ENCODE data around the gene TNFRSF25. TPM values are rescaled to one million over a fixed set of nuclear protein-coding genes. Genes with fewer than 3 reads are reported as not detected.

Gene TNFRSF25
- total RNA-seq, 4 donors from 2014 or later = 2.1 to 11.5 (median 5.7) TPM

DNA sequence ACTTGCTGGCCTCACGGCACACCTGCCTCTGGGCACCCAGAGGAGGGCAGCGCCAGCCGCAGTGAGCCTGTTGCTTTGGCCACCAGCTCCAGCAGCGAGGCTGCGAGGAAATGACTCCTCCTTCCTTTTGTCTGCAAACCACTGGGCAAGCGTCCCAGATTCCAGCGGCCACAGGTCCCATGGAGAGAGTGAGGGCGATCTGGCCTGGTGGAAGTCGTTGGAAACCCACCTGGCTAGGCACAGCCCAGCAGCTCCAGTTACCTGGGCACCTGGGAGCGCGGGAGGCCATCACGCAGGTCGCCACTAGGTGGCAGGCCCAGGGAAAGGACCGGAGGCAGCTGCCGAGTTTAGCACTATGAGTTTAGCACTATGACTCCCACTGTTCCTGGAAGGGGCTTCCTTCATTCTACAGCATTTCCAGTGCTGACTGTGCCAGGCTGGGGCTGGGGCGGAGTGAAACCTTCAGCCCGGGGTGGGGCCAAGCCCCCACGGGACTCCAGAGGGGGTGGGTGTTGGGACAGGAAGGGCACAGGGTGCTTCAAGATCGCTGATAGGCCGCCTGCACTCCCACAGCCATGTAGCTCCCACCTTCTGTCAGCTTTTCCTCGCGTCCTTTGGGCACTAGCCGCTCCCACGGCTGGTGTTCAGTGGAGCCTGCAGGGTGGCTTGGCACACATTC, 42.5 kb downstream of the TNFRSF25 start:
- TF ChIP-seq, protein P1, sequence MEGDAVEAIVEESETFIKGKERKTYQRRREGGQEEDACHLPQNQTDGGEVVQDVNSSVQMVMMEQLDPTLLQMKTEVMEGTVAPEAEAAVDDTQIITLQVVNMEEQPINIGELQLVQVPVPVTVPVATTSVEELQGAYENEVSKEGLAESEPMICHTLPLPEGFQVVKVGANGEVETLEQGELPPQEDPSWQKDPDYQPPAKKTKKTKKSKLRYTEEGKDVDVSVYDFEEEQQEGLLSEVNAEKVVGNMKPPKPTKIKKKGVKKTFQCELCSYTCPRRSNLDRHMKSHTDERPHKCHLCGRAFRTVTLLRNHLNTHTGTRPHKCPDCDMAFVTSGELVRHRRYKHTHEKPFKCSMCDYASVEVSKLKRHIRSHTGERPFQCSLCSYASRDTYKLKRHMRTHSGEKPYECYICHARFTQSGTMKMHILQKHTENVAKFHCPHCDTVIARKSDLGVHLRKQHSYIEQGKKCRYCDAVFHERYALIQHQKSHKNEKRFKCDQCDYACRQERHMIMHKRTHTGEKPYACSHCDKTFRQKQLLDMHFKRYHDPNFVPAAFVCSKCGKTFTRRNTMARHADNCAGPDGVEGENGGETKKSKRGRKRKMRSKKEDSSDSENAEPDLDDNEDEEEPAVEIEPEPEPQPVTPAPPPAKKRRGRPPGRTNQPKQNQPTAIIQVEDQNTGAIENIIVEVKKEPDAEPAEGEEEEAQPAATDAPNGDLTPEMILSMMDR (IDR thresholded peaks at IDR 0.05; ENCODE audit: low read depth) = no peak

DNA sequence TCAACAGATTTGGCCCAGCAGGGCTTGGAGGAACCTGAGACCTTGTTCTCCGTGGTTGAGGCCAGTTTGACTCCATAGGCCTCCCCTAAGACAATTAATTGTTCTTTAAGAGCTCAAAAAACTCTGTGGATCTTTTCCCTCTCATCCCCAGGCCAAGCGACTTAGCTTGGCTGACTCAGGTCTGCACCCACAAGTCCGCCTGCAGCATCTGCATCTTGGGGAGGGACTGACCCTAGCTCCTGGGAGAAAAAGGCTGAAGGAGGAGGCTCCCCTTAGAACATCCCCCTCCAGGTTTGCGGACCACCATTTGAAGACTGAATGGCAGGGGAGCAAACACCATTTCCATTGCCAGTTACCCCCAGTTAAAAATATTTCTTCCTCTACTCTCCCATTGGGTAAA, 44.7 kb downstream of the TNFRSF25 start:
- TF ChIP-seq, protein P1 (IDR thresholded peaks at IDR 0.05; ENCODE audit: low read depth) = no peak

DNA sequence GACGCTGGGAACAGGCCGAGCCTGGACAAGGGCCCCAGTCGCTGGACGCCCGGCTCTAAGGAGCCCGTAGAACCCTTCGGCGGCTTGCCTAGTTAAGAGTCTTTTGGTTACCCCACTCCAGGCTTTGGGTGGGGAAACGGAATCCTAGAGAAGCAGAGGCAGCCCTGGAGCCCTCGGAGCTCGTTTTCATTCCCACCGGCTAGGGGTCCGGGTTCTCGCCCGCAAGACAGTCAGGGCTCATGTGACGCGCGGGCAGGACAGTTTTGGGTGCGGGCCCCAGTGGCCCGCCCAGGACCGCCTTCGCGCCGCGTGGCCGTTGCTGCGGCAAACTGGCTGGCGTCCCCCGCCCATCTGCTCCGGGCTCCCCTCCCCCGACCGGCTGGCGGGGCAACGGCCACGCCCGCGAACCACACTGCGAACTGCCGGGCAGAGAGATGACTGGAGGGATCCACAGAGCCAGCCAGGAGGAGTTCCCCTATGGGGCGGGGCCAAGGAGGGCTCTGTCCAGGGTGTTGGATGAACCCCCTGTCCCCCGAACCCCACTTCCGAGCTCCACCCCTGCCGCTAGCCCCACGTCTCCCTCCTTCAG, 45.4 kb downstream of the TNFRSF25 start:
- TF ChIP-seq, protein P1 (IDR thresholded peaks at IDR 0.05; ENCODE audit: low read depth) = no peak

DNA sequence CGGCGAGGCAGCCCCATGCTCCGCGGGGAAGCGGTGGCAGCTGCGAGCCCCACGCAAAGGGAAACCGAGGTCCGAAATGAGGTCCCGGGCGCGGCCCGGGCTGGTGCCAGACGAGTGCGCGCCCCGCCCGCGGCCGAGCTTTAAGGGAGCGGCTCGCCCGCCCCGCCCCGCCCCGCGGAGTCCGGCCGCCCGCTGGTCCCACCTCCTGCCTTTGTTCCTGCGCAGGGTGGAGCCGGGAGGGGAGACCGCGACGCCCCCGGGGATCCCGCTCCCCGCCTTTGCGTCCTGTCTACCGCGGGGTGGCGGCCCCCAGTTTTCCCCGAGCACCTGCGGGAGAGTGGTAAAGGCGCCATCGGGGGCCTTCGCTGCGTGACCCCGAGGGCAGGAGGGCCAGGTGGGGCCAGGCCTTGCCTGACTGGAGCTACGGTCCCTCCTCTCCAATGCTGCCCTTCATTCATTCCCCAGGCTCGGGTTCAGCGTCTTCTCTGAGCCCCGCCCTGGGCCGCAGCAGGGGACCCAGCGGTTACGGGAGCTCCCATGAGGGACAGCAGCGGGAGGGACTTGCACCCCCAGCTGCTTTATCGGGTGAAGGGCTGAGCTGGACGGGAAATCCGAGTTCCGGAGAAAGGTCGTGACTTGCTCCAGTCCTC, 46.0 kb downstream of the TNFRSF25 start, which contains the start of gene HES2:
Gene HES2 (minus strand): TSS at position 116 of the 650 bp plus-strand sequence. CDS start 99 bp downstream, at position 17.
- TF ChIP-seq, protein P1 (IDR thresholded peaks at IDR 0.05; ENCODE audit: low read depth) = no peak

DNA sequence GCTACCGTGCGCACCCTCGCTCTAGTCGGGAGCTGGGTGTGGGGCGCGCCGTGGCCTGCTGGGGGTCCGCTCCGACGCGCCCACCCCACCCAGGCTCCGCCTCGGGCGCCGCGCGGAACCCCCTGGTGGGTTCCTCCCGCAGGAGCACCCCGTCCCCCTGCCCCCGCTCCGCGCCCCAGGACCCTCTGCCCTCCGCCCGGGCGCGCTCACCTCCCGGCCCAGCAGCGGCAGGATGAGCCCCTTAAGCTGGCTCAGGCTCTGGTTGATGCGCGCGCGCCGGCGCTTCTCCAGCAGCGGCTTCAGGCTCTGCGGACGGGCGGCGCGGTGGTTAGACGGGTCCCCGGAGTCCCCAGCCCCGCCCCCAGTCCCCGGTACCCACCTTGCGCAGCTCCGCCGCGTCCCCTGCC, 46.6 kb downstream of the TNFRSF25 start:
- TF ChIP-seq, protein P1 (IDR thresholded peaks at IDR 0.05; ENCODE audit: low read depth) = no peak

DNA sequence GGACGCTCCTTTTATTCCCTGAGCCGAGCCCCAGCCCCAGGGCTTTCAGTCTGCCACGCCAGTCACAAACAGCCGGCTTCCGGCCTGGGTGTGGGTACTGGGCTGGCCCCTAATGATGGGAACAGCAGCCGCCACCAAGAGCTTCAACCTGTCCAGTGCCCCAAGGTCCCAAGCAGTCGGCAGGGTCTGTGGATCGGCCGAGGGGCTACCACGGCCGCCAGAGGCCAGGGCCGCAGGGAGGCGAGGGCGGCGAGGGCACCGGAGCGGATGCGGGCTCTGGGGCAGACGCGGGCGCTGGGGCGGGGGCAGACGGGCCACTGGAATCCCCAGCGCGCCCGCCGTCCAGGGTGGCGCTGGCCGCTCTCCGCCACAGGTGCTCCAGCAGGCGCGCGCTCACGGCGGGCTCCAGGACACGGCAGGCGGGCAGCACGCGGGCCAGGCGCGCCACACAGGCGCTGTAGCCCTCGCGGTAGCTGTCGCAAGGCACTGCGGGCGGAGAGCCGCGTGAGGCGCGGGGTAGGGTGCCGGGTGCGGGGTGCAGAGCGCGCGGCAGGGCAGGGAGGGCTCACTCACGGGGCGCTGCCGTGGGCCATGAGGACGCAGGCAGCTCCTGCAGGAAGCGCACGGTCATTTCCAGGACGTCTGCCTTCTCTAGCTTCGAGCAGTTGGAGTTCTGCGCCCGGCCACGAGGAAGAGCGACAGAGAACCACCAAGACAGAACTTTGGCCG, 47.1 kb downstream of the TNFRSF25 start:
- TF ChIP-seq, protein P1 (IDR thresholded peaks at IDR 0.05; ENCODE audit: low read depth) = no peak
